ENCODE data around the gene STK11.
A peak's percentile ranks its signal among the peaks of the same experiment; 100 is the strongest.
"Not testable (repeated sequence)": the region's sequence is repeated elsewhere in the genome, so short reads cannot be mapped to it uniquely, and the experiment has no call there.

Gene STK11

DNA sequence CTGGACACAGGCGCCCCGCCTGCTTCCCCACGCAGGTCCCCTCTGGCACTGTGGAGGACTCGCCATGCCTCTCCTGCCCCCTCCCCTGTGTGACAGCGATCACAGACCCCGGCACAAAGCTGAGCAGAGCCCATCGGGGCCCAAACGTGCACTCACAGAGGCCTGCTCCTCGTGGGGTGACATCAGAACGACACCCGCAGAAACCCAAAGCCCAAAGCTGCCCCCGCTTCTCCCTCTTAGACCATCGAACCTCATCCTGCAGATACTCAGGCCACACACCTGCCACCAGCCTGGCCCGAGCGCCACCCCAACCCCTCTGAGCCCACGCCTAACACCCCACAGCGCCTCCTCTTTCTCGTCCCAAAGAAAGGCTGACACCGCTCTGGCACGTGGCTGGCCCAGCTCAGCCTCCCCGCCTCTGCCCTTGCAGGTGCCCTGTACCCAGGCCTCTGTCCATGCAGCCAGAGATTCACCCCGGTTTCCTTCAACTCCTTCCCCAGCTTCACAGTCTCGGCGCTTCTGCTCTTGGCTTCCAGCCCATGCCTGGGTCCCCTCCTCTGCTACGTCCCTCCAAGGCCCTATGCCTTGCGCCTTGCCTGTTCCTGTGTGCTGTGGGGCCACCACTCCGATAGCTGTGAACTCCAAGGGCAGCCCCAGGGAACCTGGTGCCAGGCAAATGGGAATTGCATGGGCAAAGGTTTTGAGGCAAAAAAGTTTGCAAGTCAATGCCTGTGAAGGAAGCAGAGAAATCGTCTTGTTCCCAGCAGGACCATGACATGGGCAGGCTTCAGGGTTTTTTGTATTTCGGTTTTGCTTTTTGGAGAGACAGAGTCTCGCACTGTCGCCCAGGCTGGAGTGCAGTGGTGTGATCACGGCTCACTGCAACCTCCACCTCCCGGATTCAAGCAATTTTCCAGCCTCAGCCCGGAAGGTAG, 33.1 kb downstream of the STK11 start:
- DNase-seq = no peak

DNA sequence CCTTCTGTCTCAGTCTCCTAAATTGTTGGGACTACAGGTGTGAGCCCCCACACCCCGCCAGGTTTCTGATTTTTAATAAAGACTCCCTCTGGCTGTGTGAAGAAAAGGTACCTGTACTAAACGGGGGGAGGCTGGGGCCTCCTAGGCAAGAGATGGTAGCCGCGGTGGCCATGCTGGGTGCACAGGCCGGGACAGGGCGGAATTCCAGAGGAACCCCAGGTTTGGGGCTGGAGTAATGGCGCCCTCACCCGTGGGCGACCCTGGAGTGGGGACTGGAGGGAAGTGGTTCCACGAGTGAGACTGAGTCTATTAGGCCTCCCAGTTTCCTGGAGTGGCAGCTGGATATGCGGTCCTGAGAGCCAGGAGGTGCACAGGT, 33.8 kb downstream of the STK11 start:
- DNase-seq = no peak

DNA sequence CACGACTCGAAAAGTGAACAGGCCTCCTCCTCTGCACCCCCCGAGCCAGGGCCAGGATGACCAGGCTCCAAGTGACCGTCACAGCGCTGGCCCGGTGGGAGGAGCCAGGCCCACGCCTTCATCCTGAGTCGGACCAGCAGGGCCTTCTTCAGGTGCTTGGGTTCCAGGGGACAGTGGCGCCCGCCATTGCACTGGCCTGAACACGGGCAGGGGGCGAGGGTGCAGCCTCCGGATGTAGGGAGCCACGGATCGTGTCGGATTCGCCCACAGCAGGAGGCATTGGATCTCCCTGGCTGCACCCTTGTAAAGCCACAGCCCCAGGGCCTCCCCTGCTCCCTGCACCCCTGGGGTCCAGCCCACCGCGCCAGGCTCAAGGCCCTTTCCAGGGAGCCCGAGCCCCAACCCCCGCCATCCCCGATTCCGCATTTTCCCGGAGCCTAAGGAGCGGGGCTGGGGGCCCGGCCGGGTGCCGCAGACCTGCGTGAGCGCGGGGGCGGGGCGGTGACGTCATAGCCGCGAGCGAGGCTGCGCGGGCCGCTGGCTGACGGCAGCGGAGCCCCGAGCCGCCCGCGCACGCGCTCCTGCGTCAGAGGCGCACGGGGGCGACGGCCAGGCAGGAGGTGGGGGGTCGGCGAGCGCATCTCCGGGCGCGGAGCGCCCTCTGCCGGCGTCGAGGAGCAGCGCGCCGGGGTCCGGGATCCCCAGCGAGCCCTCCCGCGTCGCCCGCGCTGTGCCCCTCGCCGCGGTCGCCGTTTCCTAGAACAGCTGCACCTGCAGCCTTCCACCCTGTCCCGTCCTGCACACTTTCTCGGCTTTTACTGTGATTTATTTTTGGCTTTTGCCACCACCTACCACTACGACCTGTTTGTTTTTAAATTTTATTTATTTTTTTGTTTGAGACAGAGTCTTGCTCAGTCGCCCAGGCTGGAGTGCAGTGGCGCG, 34.5 kb downstream of the STK11 start:
- DNase-seq = peak; percentile 91

DNA sequence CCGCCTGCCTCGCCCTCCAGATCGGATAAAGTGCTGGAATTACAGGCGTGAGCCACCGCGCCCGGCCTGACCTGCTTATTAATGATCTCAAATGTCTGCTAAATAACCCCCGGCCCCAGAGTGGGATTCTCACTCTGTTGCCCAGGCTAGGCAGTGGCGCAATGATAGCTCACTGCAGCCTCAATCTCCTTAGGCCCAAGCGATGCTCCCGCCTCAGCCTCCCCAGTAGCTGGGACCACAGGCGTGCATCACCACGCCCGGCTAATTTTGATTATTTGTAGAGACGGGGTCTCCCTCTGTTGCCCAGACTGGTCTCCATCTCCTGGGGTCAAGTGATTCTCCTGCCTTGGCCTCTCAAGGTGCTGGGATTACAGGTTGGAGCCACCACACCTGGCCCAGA, 35.3 kb downstream of the STK11 start:
- no peak for DNase-seq

DNA sequence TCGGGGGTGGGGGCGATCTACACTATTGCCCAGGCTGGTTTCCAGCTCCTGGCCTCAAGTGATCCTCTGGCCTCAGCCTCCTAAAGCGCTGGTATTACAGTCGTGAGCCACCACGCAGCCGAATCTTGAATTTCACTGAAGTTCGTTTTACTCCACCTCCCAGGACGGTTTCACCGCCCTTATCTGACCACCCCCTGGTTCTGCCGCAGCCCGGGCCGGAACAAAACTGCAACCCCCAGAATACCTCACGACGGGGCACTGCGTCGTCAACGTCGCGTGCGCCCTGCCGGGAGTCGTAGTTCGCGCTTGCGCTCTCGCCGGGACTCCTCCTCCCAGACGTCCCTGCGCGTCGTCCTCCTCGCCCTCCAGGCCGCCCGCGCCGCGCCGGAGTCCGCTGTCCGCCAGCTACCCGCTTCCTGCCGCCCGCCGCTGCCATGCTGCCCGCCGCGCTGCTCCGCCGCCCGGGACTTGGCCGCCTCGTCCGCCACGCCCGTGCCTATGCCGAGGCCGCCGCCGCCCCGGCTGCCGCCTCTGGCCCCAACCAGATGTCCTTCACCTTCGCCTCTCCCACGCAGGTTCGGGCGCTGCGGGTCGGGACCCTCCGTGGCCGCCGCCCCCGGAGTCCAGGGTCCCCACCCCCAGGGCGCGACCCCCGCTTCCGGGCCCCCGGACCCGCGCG, 36.0 kb downstream of the STK11 start, which contains the start of gene ATP5F1D:
Gene ATP5F1D (plus strand): TSS at position 335 of the 679 bp plus-strand sequence. CDS start 100 bp downstream, at position 435.
- peak; percentile 95 for DNase-seq

DNA sequence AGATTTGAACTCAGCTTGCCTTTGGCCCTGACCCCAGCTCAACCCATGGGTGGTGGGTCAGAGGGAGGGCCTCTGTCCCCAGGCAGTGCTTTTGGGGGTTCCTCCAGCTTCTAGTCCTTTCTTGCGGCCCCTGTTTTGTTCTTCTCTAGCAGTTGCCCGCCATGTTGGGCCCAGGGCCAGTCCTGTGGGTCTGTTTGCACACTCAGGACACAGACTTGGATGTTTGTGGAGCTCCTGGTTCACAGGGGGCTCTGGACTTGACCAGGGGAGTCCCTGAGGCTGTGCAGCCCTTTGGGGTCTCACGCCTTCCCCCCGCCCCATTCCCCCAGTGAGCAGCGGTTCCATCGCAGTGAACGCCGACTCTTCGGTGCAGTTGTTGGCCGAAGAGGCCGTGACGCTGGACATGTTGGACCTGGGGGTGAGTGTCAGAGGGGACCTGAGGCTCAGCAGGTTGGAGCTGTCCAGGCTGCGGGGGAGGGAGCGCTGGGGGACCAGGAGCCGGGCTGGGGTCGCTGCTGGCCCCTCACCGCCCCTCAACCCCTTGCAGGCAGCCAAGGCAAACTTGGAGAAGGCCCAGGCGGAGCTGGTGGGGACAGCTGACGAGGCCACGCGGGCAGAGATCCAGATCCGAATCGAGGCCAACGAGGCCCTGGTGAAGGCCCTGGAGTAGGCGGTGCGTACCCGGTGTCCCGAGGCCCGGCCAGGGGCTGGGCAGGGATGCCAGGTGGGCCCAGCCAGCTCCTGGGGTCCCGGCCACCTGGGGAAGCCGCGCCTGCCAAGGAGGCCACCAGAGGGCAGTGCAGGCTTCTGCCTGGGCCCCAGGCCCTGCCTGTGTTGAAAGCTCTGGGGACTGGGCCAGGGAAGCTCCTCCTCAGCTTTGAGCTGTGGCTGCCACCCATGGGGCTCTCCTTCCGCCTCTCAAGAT, 38.5 kb downstream of the STK11 start:
- peak; percentile 84 for DNase-seq

DNA sequence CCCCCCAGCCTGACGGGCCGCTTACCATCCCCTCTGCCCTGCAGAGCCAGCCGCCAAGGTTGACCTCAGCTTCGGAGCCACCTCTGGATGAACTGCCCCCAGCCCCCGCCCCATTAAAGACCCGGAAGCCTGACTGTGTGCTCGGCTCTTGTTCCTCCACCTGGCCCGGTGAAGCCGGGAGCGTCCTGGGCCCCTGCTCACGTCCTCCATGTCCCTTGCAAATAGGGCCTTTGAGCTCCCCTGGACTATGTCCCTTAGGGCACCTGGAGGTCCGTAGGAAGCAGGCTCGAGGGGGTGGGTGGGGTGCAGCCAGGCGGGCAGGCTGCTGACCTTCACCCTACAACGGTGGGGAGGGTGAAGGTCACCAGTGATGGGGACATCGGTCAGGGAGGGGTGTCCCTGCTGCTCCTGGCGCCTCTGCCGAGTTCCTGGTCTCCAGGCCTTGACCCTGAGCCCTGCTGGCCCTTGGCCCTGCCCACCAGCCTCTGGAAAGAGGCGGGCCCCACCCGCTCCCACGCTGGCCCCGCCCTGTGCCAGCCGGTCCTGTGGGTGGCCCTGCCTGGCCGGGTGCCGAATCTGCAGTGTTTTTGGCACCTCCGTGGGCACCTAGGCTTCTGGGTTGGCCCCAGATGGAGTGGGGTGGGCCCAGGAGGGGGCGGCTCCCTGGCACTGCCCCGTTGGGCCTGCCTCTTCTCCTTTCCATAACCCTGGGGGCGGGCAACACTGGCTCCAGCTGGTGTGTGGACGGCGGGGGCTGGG, 39.3 kb downstream of the STK11 start:
- no peak for DNase-seq

DNA sequence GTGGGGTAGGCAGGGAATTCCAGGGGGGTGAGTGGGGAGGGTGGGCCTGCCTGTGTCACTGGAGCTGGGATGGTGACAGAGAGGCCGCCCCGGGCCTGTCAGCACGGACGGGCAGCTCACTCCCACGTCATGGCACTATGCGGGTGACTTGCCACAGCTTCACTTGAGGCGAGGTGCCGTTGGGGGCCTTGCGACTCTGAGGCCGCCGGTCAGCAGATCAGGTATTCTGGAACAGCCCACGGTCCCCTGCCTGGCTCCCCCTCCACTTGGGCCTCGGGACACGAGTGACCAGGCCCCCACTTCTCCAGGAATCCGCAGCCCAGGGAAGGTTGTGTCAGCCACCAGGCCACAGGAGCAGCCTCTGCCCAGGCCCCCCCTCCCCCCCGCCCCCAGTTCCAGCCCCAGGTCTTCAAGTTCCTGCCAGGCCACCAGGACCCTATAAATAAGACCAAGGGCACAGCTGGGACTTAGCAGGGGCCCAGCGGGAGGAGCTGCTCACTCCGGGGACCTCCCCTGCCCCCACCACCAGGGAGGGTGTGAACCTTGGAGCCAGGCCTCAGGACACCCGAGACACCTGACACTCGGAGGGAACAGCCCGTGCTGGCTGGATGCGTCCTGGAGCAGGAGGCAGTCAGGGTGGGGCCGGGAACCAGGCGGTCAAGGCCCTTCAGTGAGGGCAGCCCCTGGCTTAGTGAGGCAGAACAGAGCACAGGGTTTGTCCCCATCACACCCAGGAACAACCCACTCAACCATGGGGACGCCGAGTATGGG, 40.1 kb downstream of the STK11 start:
- no peak for DNase-seq

DNA sequence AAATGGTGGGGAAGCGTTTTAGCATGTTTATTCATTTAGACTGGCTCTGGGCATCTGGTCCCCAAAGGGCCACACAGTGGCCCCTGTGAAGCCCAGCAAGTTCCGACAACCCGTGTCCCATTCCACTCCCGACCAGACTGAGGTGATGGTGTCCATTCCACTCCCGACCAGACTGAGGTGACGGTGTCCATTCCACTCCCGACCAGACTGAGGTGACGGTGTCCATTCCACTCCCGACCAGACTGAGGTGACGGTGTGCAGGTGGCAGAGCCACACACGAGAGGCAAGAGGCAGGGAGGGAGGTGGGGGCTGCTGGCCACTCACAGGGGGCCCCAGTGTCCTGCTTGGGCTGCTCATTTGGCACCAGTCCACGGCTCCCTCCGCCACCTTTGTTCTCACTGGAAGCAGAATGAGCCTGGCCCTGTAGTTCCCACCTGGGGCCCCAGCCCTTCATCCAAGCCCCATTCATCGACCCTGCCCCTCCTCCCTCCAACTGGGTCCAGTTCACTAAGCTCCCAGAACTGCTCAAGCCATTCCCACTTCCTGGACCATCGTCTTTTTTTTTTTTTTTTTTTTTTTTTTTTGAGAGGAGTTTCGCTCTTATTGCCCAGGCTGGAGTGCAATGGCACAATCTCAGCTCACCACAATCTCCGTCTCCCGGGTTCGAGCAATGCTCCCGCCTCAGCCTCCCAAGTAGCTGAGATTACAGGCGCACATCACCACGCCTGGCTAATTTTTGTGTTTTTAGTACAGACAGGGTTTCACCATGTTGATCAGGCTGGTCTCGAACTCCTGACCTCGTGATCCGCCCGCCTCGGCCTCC, 40.9 kb downstream of the STK11 start:
- not testable (repeated sequence) for DNase-seq

DNA sequence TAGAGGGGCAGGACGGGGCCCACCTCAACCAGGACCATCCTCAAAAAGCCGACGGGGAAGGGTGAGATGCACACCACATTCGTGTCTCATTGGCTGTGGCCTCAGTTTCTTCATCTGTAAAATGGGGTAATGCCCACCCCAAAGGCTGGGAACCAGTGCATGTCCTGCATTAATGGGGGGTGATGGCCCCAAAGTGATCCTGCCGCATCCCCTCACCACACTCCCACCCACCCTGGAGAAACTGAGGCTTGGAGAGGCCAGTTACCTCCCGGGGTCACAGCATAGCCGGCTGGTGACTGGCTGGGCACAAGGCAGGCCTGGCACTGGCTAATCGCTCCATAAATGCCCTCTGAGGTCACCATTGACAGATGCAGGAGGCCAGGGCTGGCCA, 42.2 kb downstream of the STK11 start:
- DNase-seq = peak; percentile 43

DNA sequence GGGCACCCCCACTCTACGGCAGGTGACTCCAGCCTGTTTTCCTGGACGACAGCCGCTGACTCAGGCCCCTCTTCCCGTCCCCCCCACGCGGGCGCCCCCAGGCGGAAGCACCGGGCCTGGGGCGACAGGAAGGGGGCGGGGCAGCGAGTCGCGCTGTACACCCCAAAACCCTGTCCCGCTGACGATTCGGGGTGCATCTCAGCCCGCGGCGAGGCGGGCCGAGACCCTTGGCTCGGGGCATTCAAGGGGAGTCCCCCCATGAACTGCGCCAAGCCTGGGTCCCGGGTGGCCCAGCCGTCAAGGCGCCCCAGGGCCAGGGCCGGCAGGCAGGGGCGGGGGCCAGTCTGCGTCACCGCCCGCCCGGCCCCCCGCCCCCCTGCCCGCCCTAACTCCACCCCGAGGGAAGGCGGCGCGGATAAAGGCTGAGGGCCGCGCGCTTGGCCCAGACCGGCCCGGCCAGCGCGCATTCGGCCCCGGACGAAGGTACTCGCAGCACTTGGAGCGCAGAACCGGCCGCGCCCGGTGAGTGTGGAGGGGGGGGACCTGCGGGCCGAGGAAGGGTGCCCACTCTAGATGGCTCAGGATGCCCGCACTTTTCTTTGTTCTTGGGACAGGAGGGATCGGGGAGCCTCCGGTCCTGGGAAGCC, 42.7 kb downstream of the STK11 start, which contains the start of gene MIDN:
Gene MIDN (plus strand): TSS at position 445 of the 647 bp plus-strand sequence. CDS start 1,714 bp downstream, outside the sequence.
- DNase-seq = peak; percentile 90

DNA sequence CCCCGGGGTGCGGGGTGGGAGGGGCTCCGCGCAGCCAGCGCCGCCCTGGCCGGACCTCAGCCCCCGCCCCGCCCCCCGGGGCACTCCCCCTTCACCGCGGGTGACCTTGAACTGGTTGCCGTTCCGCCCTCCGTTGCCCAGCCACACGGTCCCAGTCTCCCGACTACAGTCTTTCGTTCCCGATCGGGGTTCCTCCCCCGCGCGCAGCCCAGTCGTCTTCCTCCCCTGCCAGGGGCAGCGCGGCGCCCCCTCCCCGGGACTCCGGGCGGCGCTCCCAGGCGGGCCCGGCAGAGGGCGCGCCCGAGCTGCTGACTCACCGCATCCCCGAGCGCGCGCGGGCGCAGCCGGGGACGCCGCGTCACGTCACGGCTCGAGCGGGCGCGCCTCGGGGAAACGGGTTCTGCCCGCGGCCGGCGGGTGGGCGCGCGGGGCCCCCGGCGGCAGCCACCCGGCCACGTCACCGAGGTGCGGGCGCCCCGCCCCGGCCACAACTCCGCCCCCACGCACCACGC, 43.3 kb downstream of the STK11 start:
- peak; percentile 91 for DNase-seq

DNA sequence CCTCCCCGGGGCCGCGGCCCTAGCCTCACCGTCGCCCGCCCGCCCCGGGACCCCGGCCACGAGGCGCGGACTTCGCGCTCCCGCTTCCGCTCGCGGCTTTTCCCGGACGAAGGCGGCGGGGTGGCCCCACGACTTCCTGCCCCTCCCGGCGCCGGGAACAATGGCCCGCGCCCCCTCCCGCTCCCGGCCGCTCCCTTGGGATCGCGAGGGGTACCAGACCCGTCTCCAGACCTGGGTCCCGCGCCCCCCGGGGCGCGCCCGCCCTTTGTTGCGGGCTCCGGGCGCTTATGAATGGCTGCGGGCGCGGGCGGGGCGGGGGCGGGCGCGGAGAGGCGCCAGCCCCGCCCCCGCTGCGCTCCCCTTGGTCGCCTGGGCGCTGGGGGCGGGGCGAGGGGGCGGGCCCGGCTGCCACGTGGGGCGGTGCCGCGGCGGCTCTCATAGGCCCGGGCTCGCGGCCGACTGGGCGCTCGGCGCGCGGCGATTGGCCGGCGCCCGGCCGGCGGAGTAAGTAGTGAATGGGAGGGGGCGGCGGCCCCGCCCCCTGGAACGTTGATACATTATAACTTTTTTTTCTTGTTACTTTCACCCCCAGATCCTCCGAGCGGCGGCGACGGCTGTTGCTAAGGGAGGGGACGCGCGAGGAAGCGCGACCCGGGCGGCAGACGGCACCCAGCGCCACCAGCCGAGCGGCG, 43.9 kb downstream of the STK11 start:
- DNase-seq = peak; percentile 97

DNA sequence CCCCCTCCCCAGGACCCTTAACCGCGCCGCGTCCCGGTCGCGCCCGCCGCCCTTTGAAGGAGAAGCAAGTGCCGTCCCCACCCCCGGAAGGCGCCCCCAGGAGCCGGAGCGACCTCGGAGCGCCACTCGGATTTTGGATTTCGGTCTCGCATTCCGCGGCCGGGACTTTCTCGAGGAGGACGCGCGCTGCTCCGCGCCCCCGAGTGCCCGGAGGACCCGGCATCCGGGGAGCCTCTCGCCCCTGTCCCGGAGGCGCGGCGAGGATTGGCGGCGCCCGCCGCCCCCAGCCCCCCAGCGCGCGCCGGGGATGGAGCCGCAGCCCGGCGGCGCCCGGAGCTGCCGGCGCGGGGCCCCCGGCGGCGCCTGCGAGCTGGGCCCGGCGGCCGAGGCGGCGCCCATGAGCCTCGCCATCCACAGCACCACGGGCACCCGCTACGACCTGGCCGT, 44.4 kb downstream of the STK11 start:
- DNase-seq = no peak

DNA sequence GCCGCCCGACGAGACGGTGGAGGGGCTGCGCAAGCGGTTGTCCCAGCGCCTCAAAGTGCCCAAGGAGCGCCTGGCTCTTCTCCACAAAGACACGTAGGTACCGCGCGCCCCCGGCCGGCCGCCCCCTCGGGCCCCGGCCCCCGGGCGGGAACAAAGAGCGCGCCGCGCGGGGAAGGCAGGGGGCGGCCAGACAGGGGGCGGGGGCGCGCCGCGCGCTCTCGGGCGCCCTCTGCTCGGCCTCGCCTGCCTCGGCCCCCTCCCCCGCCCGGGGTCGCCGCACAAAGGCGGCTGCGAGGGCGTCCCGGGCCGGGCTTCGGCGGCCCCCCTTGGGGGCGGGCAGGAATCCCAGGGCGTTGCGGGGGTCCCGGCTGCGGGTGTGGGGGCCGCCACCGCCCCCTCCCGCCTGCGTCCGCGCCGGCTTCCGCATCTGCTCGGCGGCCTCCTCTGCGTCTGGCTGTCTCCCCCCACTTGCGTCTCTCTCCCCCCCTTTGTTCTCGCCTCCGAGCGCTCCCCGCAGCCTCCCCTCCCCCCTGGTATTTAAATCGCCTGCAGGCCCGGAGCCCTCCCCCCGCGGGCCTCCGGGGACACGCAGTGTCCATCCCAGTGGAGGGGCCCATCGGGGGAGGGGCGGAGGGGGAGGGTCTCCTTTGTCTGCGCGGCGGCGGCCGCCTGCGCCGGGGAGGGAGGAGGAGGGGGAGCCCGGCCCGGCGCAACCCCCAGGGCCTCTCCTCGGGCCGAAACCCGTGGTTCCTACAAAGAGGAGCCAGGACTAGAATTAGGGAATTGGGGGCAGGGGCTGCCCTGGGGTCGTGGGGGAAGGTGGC, 45.1 kb downstream of the STK11 start:
- peak; percentile 77 for DNase-seq
